Activated B cell treated with CpG ODN at 0.5 μM for 24 hours (primary cell): ENCODE data around the gene MCM3AP. TPM values are rescaled to one million over a fixed set of nuclear protein-coding genes. Genes with fewer than 3 reads are reported as not detected.

ENCODE experiments used
- ATAC-seq: fragments of 200-7000 bp; cut with Tn5 transposase; one replicate; pipeline ENCODE4 v1.10.0; 2021; ENCODE audit warnings: low read depth, mild to moderate bottlenecking, moderate library complexity
- CTCF ChIA-PET: fragments of 350-600 bp; sonication (Branson Sonifier 250); formaldehyde crosslinking; loops from one replicate; lab custom pipeline; 2021; ENCODE audit warnings: antibody characterized with exemption; lab: Charles Lee
- POLR2A ChIA-PET: fragments of 350-600 bp; sonication (Branson Sonifier 250); formaldehyde crosslinking; loops from one replicate; lab custom pipeline; 2021; ENCODE audit warnings: antibody characterized with exemption; lab: Charles Lee
- DNase-seq: peaks from one replicate; pipeline ENCODE4 v3.0.0; 2022
- H3K27ac Mint-ChIP-seq: one replicate; pipeline ENCODE4 v1.8.0; 2020; ENCODE audit warnings: mixed read lengths
- H3K27me3 Mint-ChIP-seq: one replicate; pipeline ENCODE4 v1.8.0; 2021; ENCODE audit warnings: mixed read lengths
- H3K36me3 Mint-ChIP-seq: one replicate; pipeline ENCODE4 v1.8.0; 2021; ENCODE audit warnings: low read depth, mixed read lengths
- H3K4me1 Mint-ChIP-seq: one replicate; pipeline ENCODE4 v1.8.0; 2021; ENCODE audit warnings: mixed read lengths
- H3K4me3 Mint-ChIP-seq: one replicate; pipeline ENCODE4 v1.8.0; 2020; ENCODE audit warnings: mild to moderate bottlenecking, mixed read lengths
- H3K9me3 Mint-ChIP-seq: one replicate; pipeline ENCODE4 v1.8.0; 2020; ENCODE audit warnings: mixed read lengths
- intact Hi-C: fragments of 100-400 bp; cut with micrococcal nuclease; formaldehyde crosslinking; loops from one replicate; pipeline ENCODE4 v1.15.1; 2024
- total RNA-seq: library from RNA; stranded (reverse); gene quantifications from 2 replicates; pipeline ENCODE4 v1.2.3, GENCODE V29; 2022
- TF ChIP-seq, protein P1 (sequence below): fragments of 200-600 bp; IDR thresholded peaks from one replicate; pipeline ENCODE4 v1.8.0; 2022; ENCODE audit warnings: antibody characterized with exemption, mild to moderate bottlenecking

MCM3AP gene
- total RNA-seq, 1 donor from 2014 or later, result 147 TPM

DNA sequence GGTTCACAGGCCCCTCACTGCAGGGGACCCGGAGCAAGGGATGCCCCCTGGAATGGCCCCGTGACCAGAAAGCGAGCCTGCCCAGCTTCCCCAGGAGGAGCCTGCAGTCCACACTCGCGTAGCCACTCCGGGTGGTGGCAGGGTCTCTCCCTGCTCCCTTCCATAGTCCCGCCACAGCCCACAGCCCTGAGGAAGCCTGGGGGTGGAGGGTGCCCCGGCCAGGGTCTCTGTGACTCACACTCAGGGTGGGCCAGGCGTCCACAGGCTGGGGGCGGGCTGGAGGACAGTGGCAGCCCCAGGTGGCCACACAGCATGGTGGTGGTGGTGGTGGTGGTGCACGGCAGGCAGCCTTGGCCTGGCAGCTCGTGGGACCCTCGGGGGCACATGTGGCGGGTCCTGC lies 16.3 kb upstream of the MCM3AP start:
- intact Hi-C loops, result no loop called here
- Mint-ChIP-seq H3K36me3 (peaks cover 6% of the 10 kb centered on the region), H3K4me1 (peaks cover 2% of the 10 kb centered on the region), H3K27ac (no peak overlapping the region), H3K4me3 (no peak overlapping the region), H3K27me3 (peaks cover 1% of the 10 kb centered on the region), H3K9me3 (no peaks in the 10 kb centered on the region)
- TF ChIP-seq, protein P1, sequence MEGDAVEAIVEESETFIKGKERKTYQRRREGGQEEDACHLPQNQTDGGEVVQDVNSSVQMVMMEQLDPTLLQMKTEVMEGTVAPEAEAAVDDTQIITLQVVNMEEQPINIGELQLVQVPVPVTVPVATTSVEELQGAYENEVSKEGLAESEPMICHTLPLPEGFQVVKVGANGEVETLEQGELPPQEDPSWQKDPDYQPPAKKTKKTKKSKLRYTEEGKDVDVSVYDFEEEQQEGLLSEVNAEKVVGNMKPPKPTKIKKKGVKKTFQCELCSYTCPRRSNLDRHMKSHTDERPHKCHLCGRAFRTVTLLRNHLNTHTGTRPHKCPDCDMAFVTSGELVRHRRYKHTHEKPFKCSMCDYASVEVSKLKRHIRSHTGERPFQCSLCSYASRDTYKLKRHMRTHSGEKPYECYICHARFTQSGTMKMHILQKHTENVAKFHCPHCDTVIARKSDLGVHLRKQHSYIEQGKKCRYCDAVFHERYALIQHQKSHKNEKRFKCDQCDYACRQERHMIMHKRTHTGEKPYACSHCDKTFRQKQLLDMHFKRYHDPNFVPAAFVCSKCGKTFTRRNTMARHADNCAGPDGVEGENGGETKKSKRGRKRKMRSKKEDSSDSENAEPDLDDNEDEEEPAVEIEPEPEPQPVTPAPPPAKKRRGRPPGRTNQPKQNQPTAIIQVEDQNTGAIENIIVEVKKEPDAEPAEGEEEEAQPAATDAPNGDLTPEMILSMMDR, result no peak
- ChIA-PET POLR2A (no interaction called here), CTCF (no interaction called here)
- no peak for ATAC-seq
- DNase-seq, result no peak

DNA sequence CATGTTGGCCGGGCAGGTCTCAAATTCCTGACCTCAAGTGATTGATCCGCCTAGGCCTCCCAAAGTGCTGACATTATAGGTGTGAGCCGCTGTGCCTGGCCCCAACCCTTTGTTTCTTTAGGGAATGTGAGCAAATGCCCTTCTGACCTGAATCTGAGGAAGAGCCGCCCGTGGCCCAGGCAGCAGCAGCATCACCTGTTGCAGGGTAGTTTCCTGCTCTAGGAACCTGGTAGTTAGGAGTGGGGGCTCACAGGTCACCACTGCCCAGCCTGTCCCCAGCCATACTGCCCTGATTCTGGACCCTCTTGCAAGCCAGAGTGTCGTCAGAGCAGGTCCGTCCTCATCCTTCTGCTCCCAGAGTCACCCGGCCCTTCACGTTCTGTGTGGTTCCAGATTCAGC lies 13.8 kb upstream of the MCM3AP start:
- no peak for DNase-seq
- peaks cover 1% of the 10 kb centered on the region for H3K27me3 Mint-ChIP-seq
- TF ChIP-seq, protein P1, result no peak
- H3K36me3 Mint-ChIP-seq, result no peaks in the 10 kb centered on the region
- CTCF ChIA-PET, result no interaction called here
- POLR2A ChIA-PET, result no interaction called here
- ATAC-seq, result no peak
- H3K4me3 Mint-ChIP-seq, result no peak overlapping the region
- H3K9me3 Mint-ChIP-seq, result no peaks in the 10 kb centered on the region
- peaks cover 4% of the 10 kb centered on the region for H3K4me1 Mint-ChIP-seq
- no peak overlapping the region for H3K27ac Mint-ChIP-seq
- intact Hi-C loops, result no loop called here

DNA sequence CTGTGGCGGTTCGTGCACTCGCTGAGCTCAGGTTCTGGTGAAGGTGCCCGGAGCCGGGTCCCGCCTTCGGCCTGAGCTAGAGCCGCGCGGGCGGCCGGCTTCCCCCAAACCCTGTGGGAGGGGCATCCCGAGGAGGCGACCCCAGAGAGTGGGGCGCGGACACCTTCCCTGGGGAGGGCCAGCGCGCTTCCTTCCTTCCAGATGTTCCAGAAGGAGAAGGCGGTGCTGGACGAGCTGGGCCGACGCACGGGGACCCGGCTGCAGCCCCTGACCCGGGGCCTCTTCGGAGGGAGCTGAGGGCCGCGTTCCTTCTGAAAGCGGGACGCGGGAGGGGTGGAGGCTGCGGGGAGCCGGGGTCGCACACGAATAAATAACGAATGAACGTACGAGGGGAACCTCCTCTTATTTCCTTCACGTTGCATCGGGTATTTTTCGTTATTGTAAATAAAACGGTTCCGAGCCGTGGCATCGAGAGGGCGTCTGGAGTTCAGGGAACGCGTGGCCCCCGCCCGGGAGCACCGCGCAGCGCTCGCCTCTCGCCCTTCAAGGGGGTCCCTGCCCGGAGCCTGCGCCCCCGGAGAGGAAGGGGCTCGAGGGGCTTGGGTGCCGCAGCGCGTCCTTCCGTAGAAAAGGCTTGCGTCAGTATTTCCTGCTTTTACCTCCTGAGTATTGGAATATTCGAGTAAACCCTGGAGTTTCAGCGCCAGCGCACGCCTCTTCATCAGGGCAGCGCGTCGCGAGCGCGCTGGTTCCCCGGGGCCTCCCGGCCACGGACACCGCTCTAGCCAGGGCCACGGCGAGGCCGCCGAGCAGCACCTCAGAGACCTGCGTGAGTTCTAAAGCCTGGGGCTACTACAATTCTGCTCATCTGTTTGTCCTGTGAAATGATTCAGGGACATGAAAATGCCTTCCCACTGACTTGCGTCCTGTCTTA lies 12.2 kb upstream of the MCM3AP start:
- peak; percentile 24 for DNase-seq
- Mint-ChIP-seq H3K36me3 (no peaks in the 10 kb centered on the region), H3K9me3 (no peaks in the 10 kb centered on the region), H3K27ac (no peak overlapping the region), H3K4me3 (peak overlapping the region; percentile 69), H3K27me3 (peaks cover 1% of the 10 kb centered on the region), H3K4me1 (peaks cover 4% of the 10 kb centered on the region)
- POLR2A ChIA-PET, result interaction anchor here (0.5 to 1.8 kb wide), 3 partner anchors 28 to 210 kb away, joined by 3 to 4 read pairs (median 3); no protein-coding TSS in a partner anchor
- intact Hi-C loops, result no loop called here
- CTCF ChIA-PET, result no interaction called here
- ATAC-seq, result peak; percentile 28
- TF ChIP-seq, protein P1, result no peak

DNA sequence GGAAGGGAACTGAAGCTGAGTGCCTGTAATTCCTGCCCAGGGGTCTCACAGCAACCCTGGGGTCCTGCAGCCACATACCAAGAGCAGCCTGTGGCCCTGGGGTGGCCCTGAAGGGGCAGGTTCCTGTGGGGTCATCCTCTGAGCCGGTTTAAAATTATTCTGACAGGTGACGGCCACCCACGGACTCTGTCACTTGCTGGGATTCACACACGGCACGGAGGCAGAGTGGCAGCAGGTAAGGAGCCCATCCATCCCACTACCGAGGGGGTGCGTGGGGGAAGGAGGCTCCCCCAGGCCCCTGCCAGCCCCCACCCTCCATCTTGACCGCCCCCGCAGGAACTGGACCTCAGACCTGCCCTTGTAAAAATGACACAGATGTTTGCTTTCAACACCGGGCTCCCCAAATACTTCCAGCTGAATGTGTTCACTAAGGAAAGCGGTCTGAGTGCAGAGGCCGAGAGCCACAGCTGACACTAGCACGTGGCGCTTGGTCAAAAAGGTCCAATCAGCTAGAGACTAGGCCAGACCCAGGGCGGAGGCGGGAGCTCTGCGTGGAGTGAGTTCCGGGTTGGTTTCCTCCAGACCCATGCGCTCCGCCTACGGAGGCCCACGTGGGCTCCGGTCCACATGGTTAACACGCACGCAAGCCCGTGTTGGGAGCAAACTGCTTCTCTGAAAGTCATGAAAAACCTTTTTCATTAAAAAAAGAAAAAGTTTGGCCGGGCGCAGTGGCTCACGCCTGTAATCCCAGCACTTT lies 10.8 kb upstream of the MCM3AP start:
- TF ChIP-seq, protein P1, result no peak
- intact Hi-C loops, result no loop called here
- peak; percentile 32 for DNase-seq

More for the DNA sequence above, 10.8 kb upstream of the MCM3AP start:
- ATAC-seq, result peak; percentile 93
- H3K4me3 Mint-ChIP-seq, result peak overlapping the region; percentile 64
- H3K27me3 Mint-ChIP-seq, result peaks cover 1% of the 10 kb centered on the region
- H3K36me3 Mint-ChIP-seq, result peaks cover 10% of the 10 kb centered on the region
- H3K27ac Mint-ChIP-seq, result peak overlapping the region; percentile 66
- H3K9me3 Mint-ChIP-seq, result no peaks in the 10 kb centered on the region
- peaks cover 6% of the 10 kb centered on the region for H3K4me1 Mint-ChIP-seq
- ChIA-PET CTCF (interaction anchor here (0.6 kb wide), 1 partner anchor 10 kb away, joined by 3 read pairs; no protein-coding TSS in a partner anchor), POLR2A (interaction anchor here (0.9 to 1.8 kb wide), 3 partner anchors 12 to 73 kb away, joined by 3 to 4 read pairs (median 4); no protein-coding TSS in a partner anchor)
